ENCODE measurements around the gene UBQLN1.
"Not testable (repeated sequence)": the region's sequence is repeated elsewhere in the genome, so short reads cannot be mapped to it uniquely, and the experiment has no call there.

UBQLN1 gene

GRCh38 chr9:83707768-83708514, at the start of gene UBQLN1:
Gene UBQLN1, minus strand, starts transcription at chr9:83707958. Its CDS starts 279 bp downstream, at chr9:83707679.
- peak; percentile 88 for FAIRE-seq
- DNase-seq (ENCODE audit: extremely low spot score, insufficient read length, low read depth): peak; percentile 98

DNA sequence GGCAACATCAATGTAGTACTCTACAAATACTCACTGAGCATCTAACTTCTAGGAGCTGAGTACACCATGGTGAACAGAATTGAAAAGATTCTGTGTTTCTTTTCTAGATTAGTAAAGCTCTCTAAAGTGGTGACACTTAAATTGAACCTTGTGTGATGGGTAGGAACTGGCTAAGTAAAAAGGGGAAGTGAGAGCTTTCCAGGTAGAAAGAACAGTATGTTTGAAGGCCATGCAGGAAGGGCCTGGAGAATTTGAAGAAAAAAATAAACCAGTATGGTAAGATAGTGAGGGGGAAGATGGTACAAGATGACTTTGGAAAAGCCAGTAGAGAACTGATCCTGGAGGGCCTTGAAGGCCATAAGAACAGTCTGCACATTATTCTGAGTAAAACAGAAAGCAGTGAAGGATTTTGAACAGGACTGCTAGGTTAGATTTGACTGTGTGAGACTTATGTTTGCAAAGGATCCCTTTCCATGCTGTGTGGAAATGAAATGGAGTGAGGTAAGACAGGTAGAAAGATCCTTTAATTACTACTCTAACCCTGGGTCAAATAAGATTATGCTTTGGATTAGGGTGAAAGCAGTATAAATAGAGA, 46.7 kb upstream of the UBQLN1 start:
- DNase-seq (ENCODE audit: extremely low spot score, insufficient read length, low read depth) (no peak), FAIRE-seq (peak; percentile 70)

- no peak for DNase-seq (ENCODE audit: extremely low spot score, insufficient read length, low read depth)
- FAIRE-seq: no peak
These were observed 41.9 kb upstream of the UBQLN1 start for GRCh38 chr9:83749706-83750105.

GRCh38 chr9:83744206-83744605, 36.4 kb upstream of the UBQLN1 start:
- FAIRE-seq: no peak

GRCh38 chr9:83733739-83734138, 26.0 kb upstream of the UBQLN1 start:
- FAIRE-seq: no peak
- no peak for DNase-seq (ENCODE audit: extremely low spot score, insufficient read length, low read depth)

More at GRCh38 chr9:83744206-83744605, 36.4 kb upstream of the UBQLN1 start:
- DNase-seq (ENCODE audit: extremely low spot score, insufficient read length, low read depth): no peak

- not testable (repeated sequence) for DNase-seq (ENCODE audit: extremely low spot score, insufficient read length, low read depth); FAIRE-seq
These were observed 21.0 kb upstream of the UBQLN1 start for GRCh38 chr9:83728591-83729368.

GRCh38 chr9:83724436-83724835, 16.7 kb upstream of the UBQLN1 start:
- FAIRE-seq (no peak), DNase-seq (ENCODE audit: extremely low spot score, insufficient read length, low read depth) (no peak)

GRCh38 chr9:83722726-83723495, 15.2 kb upstream of the UBQLN1 start:
- DNase-seq (ENCODE audit: extremely low spot score, insufficient read length, low read depth) (no peak), FAIRE-seq (no peak)

DNA sequence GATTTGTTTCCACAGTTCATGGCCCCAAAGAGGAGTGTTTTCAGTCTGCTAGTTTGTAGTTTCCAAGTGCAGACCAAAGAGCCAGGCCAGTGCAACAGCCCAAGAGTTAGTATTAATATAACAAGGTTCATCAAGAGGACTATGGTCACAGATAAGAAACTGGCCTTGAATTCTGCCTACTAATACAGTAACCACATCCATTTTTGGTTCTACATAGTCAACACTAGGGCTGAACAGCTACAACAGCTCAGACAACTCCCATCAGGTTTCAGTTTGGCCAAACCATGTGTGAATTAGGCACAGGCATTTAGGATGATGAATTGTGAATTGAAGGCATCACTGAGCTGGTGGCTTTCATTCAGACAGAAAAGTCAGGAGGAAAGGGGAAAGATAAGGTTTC, 13.8 kb upstream of the UBQLN1 start:
- DNase-seq (ENCODE audit: extremely low spot score, insufficient read length, low read depth) (no peak), FAIRE-seq (no peak)

- DNase-seq (ENCODE audit: extremely low spot score, insufficient read length, low read depth) (no peak), FAIRE-seq (no peak)
These were observed 8.0 kb upstream of the UBQLN1 start for GRCh38 chr9:83715794-83716193.

DNA sequence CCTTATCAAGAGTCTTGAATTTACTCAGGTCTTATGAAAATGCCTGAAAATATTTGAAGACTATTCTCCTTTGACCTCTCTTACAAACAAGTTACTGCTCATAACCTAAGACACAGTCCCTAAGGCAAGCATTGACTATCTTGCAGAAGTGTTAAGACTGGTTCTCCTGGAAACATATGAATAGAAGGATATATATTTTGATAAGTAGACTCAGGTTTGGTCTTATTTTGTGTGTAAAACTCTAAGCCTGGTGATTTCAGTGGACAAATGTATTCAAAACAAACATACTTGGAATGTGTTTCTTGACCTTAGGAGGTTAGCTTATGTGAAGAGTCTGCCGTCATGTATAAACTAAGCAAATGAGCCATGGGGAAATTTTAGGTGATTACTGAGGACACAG, 7.5 kb upstream of the UBQLN1 start:
- FAIRE-seq: no peak

DNA sequence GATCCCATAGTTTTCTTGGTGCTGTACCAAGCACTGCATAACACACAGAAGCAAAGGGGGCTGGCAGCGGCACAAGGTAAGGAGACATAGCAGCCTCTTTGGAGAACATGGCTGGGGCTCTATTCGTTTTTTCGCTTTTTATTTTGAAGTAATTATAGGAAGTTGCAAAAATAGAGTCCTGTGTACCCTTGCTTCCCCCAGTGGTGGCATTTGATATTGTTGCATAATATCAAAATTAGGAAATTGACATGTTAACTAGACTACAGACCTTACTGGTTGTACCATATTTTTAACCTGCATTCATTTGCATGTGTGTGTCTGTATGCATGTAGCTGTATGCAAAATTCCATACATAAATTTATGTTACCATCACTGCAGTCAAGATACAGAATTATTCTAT, 6.6 kb upstream of the UBQLN1 start:
- DNase-seq (ENCODE audit: extremely low spot score, insufficient read length, low read depth) (no peak), FAIRE-seq (no peak)

More for the DNA sequence above, 7.5 kb upstream of the UBQLN1 start:
- DNase-seq (ENCODE audit: extremely low spot score, insufficient read length, low read depth): no peak

- peak; percentile 62 for FAIRE-seq
- no peak for DNase-seq (ENCODE audit: extremely low spot score, insufficient read length, low read depth)
These were observed 879 bp upstream of the UBQLN1 start for GRCh38 chr9:83708515-83709158.

GRCh38 chr9:83707518-83707767, 315 bp downstream of the UBQLN1 start:
- no peak for DNase-seq (ENCODE audit: extremely low spot score, insufficient read length, low read depth)
- no peak for FAIRE-seq

DNA sequence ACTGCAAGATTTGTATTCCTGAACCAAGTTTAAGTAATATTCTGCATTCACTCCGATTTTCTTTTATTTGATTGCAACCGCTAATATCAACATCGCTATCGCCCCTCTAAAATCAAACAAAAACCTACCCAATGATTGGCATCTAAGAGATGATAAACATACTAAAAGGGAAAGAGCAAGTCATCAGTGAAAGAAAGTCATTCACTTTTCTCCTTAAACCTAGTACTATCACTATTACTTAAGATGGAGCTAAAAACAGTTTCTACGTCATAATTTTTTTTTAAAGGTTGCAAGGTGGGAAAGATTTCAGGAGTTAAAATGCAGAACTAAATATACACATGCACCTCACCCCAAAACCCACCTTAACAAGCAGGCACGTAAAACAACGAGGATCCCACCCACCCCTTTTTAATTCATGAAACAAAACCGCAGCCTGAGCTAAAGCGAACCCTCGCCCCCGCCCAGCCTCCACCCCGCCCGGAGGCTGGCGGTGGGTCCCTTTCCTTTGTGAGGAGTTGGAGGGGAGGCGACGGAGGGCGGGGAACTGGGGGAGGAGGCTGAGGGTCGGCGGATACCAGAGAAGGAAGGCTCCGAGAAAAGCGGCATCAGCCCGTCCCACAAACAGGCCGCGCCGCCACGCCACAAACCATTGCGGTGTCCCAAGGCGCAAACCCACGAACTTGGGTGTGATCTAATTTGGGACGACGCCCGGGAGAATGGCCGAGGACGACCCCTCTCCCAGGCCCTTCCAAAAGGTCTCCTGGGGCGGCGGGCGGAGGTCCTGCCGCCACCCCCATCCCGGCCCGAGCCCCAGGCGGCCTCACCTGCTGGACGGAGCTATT, 861 bp downstream of the UBQLN1 start:
- FAIRE-seq: peak; percentile 31
- no peak for DNase-seq (ENCODE audit: extremely low spot score, insufficient read length, low read depth)

DNA sequence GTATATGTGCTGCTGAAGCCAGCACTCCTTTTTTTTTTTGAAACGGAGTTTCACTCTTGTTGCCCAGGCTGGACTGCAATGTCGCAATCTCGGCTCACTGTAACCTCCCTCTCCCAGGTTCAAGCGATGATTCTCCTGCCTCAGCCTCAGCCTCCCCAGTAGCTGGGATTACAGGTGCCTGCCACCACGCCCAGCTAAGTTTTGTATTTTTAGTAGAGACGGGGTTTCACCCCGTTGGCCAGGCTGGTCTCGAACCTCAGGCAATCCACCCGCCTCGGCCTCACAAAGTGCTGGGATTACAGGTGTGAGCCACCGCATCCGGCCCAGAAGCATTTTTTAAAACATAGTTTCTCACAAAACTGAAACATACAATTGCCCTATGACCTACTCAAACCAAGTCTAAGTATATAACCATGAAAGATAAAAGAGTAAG, 2.5 kb downstream of the UBQLN1 start:
- not testable (repeated sequence) for FAIRE-seq; DNase-seq (ENCODE audit: extremely low spot score, insufficient read length, low read depth)

DNA sequence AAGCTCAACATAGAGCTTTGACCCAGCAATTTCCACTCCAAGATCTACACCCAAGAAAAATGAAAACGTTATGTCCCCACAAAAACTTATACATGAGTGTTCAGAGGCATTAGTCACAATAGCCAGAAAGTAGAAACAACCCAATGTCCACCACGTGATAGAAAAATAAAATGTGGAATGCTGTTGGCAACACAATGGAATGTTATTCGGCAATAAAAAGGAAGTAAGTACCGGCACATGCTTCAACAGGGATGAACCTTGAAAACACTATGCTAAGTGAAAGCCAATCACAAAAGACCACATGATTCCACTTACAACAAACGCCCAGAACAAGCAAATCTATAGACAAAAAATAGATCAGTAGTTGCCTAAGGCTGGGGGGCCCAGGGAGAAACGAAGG, 6.0 kb downstream of the UBQLN1 start:
- DNase-seq (ENCODE audit: extremely low spot score, insufficient read length, low read depth) (no peak), FAIRE-seq (peak; percentile 75)

- DNase-seq (ENCODE audit: extremely low spot score, insufficient read length, low read depth): no peak
- FAIRE-seq: peak; percentile 33
These were observed 6.5 kb downstream of the UBQLN1 start for GRCh38 chr9:83701286-83701685.

DNA sequence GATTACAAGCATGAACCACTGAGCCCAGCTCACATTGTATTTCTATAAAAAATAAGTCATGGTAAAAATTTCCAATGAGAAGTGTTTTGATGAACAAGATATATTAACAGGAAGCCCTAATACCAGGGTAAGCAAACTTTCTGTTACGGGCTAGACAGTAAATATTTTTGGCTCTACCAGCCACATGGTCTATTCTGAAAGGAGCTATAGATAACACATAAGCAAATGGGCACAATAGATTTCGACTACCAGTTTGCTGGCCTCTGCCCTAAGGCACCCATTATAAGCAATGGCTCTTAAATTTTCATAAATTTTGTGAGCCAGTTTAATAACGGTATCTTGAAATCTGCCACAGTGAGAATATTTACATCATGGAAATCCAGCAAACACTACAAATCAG, 8.1 kb downstream of the UBQLN1 start:
- FAIRE-seq (peak; percentile 59), DNase-seq (ENCODE audit: extremely low spot score, insufficient read length, low read depth) (no peak)

All from GM18507 (cell line).